Measurements from ENCODE around the gene APOBEC3B.
"Not testable (repeated sequence)": the region's sequence is repeated elsewhere in the genome, so short reads cannot be mapped to it uniquely, and the experiment has no call there.

APOBEC3B gene

DNA sequence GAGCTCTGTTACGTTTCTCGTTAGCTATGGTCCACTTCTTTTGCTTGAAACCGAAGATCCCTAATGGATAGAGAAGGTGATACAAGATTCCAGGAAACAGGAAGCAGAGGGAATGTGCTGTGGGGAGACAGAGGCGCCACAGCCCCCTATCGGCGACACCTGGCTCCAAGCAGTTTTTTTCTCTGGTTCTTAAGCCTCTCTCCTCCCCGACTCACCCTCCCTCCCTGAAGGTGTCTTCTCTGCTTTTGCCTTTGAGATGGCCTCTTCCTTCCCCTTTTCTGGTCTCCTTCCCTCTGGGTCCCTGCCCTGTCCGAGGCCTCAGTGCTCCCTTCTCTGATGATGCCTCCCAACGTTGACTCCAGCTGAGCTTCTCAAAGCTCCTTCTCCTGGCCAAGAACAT, 38.9 kb upstream of the APOBEC3B start:
- Histone ChIP-seq H3K27me3 (ENCODE audit: control insufficient read depth, insufficient read depth, low read length) (no peaks in the 10 kb centered on the region; the same call in 1 of the 2 replicates), H3K9ac (ENCODE audit: low read depth, low read length) (no peak overlapping the region), H3K9me3 (ENCODE audit: control insufficient read depth, insufficient read depth, low read length) (no peaks in the 10 kb centered on the region), H3K27ac (ENCODE audit: low read depth, low read length) (no peak overlapping the region), H3K4me3 (ENCODE audit: low read depth, low read length) (no peak overlapping the region), H3K4me1 (ENCODE audit: control insufficient read depth, insufficient read depth, low read length) (peaks cover 9% of the 10 kb centered on the region), H3K36me3 (ENCODE audit: control insufficient read depth, insufficient read depth, low read length) (no peaks in the 10 kb centered on the region)

DNA sequence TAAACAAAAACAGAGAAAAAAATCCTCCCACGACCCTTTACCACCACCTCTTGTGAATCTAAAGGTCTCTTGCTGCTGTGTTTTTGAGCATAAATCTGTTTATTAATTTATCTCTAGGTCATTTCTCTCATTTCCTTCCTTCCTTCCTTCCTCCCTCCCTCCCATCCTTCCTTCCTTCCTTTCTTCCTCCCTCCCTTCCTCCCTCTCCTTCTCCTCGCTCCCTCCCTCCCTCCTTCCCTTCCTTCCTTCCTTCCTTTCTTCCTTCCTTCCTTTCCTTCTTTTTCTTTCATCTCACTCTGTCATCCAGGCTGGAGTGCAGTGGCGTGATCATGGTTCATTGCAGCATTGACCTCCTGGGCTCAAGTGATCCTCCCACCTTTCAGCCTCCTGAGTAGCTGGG, 38.3 kb upstream of the APOBEC3B start:
- no peak overlapping the region for H3K4me3 ChIP-seq (ENCODE audit: low read depth, low read length)
- H3K27me3 ChIP-seq (ENCODE audit: control insufficient read depth, insufficient read depth, low read length): no peaks in the 10 kb centered on the region; the same call in 1 of the 2 replicates
- H3K4me1 ChIP-seq (ENCODE audit: control insufficient read depth, insufficient read depth, low read length): peaks cover 9% of the 10 kb centered on the region
- H3K9me3 ChIP-seq (ENCODE audit: control insufficient read depth, insufficient read depth, low read length): no peaks in the 10 kb centered on the region
- H3K36me3 ChIP-seq (ENCODE audit: control insufficient read depth, insufficient read depth, low read length): no peaks in the 10 kb centered on the region
- H3K9ac ChIP-seq (ENCODE audit: low read depth, low read length): no peak overlapping the region
- H3K27ac ChIP-seq (ENCODE audit: low read depth, low read length): no peak overlapping the region

DNA sequence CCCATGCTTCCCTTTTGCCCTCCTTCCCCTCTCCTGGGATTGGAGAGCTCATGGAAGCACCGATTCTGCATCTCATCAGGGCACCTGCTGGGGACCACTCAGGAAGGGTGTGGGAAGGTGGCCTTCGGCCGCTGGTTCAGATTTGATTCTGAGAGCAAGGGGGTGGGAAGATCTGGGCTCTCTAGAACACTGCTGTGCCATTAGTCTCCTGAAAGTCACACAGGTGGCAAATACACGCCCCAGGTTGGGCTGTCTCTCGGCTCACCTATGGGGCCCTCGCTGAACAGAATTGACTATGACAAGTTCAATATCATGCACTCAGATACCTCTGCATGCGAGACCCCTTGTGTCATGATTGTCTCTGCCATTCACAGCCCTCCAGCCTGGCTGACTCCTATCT, 37.5 kb upstream of the APOBEC3B start:
- H3K27ac ChIP-seq (ENCODE audit: low read depth, low read length): no peak overlapping the region
- no peak overlapping the region for H3K9ac ChIP-seq (ENCODE audit: low read depth, low read length)
- H3K36me3 ChIP-seq (ENCODE audit: control insufficient read depth, insufficient read depth, low read length): no peaks in the 10 kb centered on the region
- H3K9me3 ChIP-seq (ENCODE audit: control insufficient read depth, insufficient read depth, low read length): no peaks in the 10 kb centered on the region
- no peaks in the 10 kb centered on the region; the same call in 1 of the 2 replicates for H3K27me3 ChIP-seq (ENCODE audit: control insufficient read depth, insufficient read depth, low read length)
- H3K4me1 ChIP-seq (ENCODE audit: control insufficient read depth, insufficient read depth, low read length): peaks cover 9% of the 10 kb centered on the region
- no peak overlapping the region for H3K4me3 ChIP-seq (ENCODE audit: low read depth, low read length)

DNA sequence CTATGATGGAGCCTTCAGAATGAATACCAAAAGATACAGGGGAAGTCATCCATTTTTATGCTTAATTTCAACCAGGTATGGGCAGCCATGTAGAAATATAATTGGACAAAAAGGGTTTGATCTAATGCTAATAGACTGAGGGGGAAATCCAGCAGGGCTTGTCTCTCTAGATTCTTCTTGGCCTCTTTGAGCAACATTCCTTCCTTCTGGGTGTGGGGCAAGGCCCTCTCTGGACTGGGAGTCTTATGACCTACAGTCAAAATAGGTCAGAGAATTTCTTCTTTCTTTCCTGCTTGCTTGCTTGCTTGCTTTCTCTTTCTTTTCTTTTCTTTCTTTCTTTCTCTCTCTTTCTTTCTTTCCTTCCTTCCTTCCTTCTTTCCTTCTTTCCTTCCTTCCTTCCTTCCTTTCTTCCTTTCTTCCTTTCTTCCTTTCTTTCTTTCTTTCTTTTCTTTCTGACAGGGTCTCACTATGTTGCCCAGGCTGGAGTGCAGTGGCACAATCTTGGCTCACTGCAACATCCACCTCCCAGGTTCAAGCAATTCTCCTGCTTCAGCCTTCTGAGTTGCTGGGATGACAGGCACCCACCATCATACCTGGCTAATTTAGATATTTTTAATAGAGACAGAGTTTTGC, 36.3 kb upstream of the APOBEC3B start:
- not testable (repeated sequence) for H3K9me3 ChIP-seq (ENCODE audit: control insufficient read depth, insufficient read depth, low read length); H3K4me1 ChIP-seq (ENCODE audit: control insufficient read depth, insufficient read depth, low read length); H3K4me3 ChIP-seq (ENCODE audit: low read depth, low read length); H3K9ac ChIP-seq (ENCODE audit: low read depth, low read length); H3K27ac ChIP-seq (ENCODE audit: low read depth, low read length); H3K27me3 ChIP-seq (ENCODE audit: control insufficient read depth, insufficient read depth, low read length); H3K36me3 ChIP-seq (ENCODE audit: control insufficient read depth, insufficient read depth, low read length)

DNA sequence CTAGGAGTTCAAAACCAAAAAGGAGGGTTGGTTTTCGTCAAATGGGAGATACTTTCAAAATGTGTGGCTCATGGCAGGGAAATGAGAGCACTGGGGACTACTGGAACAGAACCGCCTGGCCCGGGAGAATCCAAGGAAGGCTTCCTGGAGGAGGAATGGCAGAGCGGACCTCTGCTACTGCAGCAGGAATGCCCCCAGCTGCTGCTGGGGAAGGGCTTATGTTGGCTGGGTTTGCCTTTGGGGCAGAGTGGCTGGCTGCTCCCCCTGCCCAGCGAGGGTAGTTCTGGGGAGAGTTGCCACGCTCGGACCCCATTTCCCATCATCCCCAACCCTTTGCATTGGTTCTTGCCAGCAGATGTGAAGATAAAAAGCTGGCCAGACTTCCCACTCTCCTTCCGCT, 35.4 kb upstream of the APOBEC3B start:
- Histone ChIP-seq H3K27ac (ENCODE audit: low read depth, low read length) (no peak overlapping the region), H3K9ac (ENCODE audit: low read depth, low read length) (no peak overlapping the region), H3K9me3 (ENCODE audit: control insufficient read depth, insufficient read depth, low read length) (no peaks in the 10 kb centered on the region), H3K36me3 (ENCODE audit: control insufficient read depth, insufficient read depth, low read length) (no peaks in the 10 kb centered on the region), H3K4me3 (ENCODE audit: low read depth, low read length) (no peak overlapping the region), H3K27me3 (ENCODE audit: control insufficient read depth, insufficient read depth, low read length) (no peaks in the 10 kb centered on the region), H3K4me1 (ENCODE audit: control insufficient read depth, insufficient read depth, low read length) (peaks cover 9% of the 10 kb centered on the region)

- H3K27me3 ChIP-seq (ENCODE audit: control insufficient read depth, insufficient read depth, low read length): no peaks in the 10 kb centered on the region
- H3K27ac ChIP-seq (ENCODE audit: low read depth, low read length): no peak overlapping the region
- H3K4me1 ChIP-seq (ENCODE audit: control insufficient read depth, insufficient read depth, low read length): peaks cover 9% of the 10 kb centered on the region
- H3K9ac ChIP-seq (ENCODE audit: low read depth, low read length): no peak overlapping the region
- H3K4me3 ChIP-seq (ENCODE audit: low read depth, low read length): no peak overlapping the region
- H3K9me3 ChIP-seq (ENCODE audit: control insufficient read depth, insufficient read depth, low read length): no peaks in the 10 kb centered on the region
- no peaks in the 10 kb centered on the region for H3K36me3 ChIP-seq (ENCODE audit: control insufficient read depth, insufficient read depth, low read length)
Measured at GRCh38 chr22:38947321-38948140, 34.6 kb upstream of the APOBEC3B start.

GRCh38 chr22:38948181-38948940, 33.8 kb upstream of the APOBEC3B start:
- Histone ChIP-seq H3K27ac (ENCODE audit: low read depth, low read length) (no peak overlapping the region), H3K4me3 (ENCODE audit: low read depth, low read length) (no peak overlapping the region), H3K9me3 (ENCODE audit: control insufficient read depth, insufficient read depth, low read length) (no peaks in the 10 kb centered on the region), H3K4me1 (ENCODE audit: control insufficient read depth, insufficient read depth, low read length) (peaks cover 9% of the 10 kb centered on the region), H3K36me3 (ENCODE audit: control insufficient read depth, insufficient read depth, low read length) (no peaks in the 10 kb centered on the region), H3K9ac (ENCODE audit: low read depth, low read length) (no peak overlapping the region), H3K27me3 (ENCODE audit: control insufficient read depth, insufficient read depth, low read length) (no peaks in the 10 kb centered on the region)

DNA sequence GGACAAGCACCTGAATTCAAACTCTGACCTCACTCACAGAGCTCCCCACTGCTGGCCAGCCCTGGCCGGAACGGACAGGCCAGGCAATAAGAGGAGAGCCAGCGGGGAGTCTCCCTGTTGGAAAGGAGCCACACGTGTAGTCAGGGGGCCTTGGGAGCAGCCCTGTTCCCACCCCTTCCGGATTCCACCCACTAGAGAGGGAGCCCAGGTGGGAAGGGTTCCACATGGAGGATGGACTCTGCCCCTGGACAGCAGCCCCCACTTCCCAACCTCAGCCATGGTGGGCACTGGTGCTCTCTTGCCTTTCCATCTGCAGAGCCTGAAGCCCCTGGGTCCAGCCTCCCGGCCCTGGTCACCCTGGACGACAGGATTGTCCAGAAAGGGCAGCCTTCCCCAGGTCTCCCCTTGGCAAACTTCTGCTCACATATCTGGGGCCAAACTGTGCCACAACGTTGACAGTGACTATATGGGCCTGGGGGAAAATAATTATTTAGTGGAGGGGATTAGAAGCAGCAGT, 32.2 kb upstream of the APOBEC3B start:
- H3K27me3 ChIP-seq (ENCODE audit: control insufficient read depth, insufficient read depth, low read length): no peaks in the 10 kb centered on the region
- H3K36me3 ChIP-seq (ENCODE audit: control insufficient read depth, insufficient read depth, low read length): no peaks in the 10 kb centered on the region
- H3K4me3 ChIP-seq (ENCODE audit: low read depth, low read length): no peak overlapping the region
- no peak overlapping the region; the same call in 1 of the 2 replicates for H3K9ac ChIP-seq (ENCODE audit: low read depth, low read length)
- peaks cover 9% of the 10 kb centered on the region for H3K4me1 ChIP-seq (ENCODE audit: control insufficient read depth, insufficient read depth, low read length)
- no peak overlapping the region for H3K27ac ChIP-seq (ENCODE audit: low read depth, low read length)
- no peaks in the 10 kb centered on the region for H3K9me3 ChIP-seq (ENCODE audit: control insufficient read depth, insufficient read depth, low read length)

- no peaks in the 10 kb centered on the region for H3K27me3 ChIP-seq (ENCODE audit: control insufficient read depth, insufficient read depth, low read length)
- no peak overlapping the region for H3K4me3 ChIP-seq (ENCODE audit: low read depth, low read length)
- no peaks in the 10 kb centered on the region for H3K9me3 ChIP-seq (ENCODE audit: control insufficient read depth, insufficient read depth, low read length)
- H3K4me1 ChIP-seq (ENCODE audit: control insufficient read depth, insufficient read depth, low read length): peaks cover 9% of the 10 kb centered on the region
- no peaks in the 10 kb centered on the region for H3K36me3 ChIP-seq (ENCODE audit: control insufficient read depth, insufficient read depth, low read length)
- no peak overlapping the region for H3K9ac ChIP-seq (ENCODE audit: low read depth, low read length)
- no peak overlapping the region for H3K27ac ChIP-seq (ENCODE audit: low read depth, low read length)
Measured at GRCh38 chr22:38950527-38951295, 31.4 kb upstream of the APOBEC3B start.

DNA sequence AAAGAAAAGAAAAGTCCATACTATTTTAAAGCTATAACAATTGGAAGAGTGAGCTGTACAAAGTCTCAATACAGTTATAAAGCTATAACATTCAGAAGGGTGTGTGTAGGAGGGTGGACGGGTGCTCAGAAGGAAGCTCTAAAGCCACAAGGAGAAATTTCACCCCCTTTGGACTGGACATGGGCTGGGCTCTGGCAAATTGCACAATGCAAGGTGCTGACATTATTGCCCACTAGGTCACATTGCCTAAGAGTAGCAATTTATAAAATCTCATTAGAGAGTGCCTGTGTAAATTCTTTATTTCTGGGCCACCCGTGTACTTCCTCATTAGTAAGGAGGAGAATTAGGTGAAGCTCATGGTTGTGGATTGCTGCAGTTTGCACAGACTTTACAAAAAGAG, 30.4 kb upstream of the APOBEC3B start:
- no peak overlapping the region for H3K27ac ChIP-seq (ENCODE audit: low read depth, low read length)
- H3K36me3 ChIP-seq (ENCODE audit: control insufficient read depth, insufficient read depth, low read length): no peaks in the 10 kb centered on the region
- H3K9me3 ChIP-seq (ENCODE audit: control insufficient read depth, insufficient read depth, low read length): no peaks in the 10 kb centered on the region
- H3K4me3 ChIP-seq (ENCODE audit: low read depth, low read length): no peak overlapping the region
- peaks cover 4% of the 10 kb centered on the region for H3K4me1 ChIP-seq (ENCODE audit: control insufficient read depth, insufficient read depth, low read length)
- H3K27me3 ChIP-seq (ENCODE audit: control insufficient read depth, insufficient read depth, low read length): no peaks in the 10 kb centered on the region
- H3K9ac ChIP-seq (ENCODE audit: low read depth, low read length): no peak overlapping the region
